ENCODE data around the gene UGDH. TPM values are rescaled to one million over a fixed set of nuclear protein-coding genes. Genes with fewer than 3 reads are reported as not detected.

Gene UGDH
- total and polyA plus RNA-seq, 2 of the 8 experiments (the other 6 are each of a cell fraction or from before 2014, with no cell fraction given): 32.0 to 128 TPM

GRCh38 chr4:39533541-39533940 is 6.3 kb upstream of the UGDH start:
- Histone ChIP-seq H2BK12ac (ENCODE audit: low read depth, low read length) (no peak overlapping the region), H3K79me2 (ENCODE audit: control insufficient read depth in 1 of 2, insufficient read depth in 2 of 2, low read length in 2 of 2) (peaks cover 3 to 20% of the 10 kb centered on the region in 2 experiments; a peak in 3 of 4 replicates), H3K9me3 (ENCODE audit: insufficient read depth in 2 of 2, low read depth in 1 of 2, low read length in 1 of 2) (peaks cover 25 to 33% of the 10 kb centered on the region in 2 experiments), H3K23me2 (ENCODE audit: low read depth, low read length) (0 out of 2 replicates have a peak, but pooled peaks cover under 1% of the 10 kb centered on the region), H3K23ac (ENCODE audit: insufficient read length) (no peak overlapping the region), H2BK20ac (ENCODE audit: low read length) (no peak overlapping the region), H3K27ac (ENCODE audit: low read depth, low read length) (no peak overlapping the region), H3K4ac (replicated peaks; ENCODE audit: insufficient read length, low read depth, low read length) (no peak overlapping the region), H2BK120ac (replicated peaks; ENCODE audit: low read depth, low read length) (no peak overlapping the region), H3K9ac (replicated peaks in 1 of 4; ENCODE audit: extremely low read depth in 1 of 4, low read depth in 3 of 4, low read length in 3 of 4) (no peak overlapping the region), H3K4me3 (ENCODE audit: extremely low read depth in 1 of 4, insufficient read depth in 2 of 4, low read depth in 3 of 4, low read length in 4 of 4) (no peak overlapping the region), H4K91ac (replicated peaks; ENCODE audit: insufficient read length, low read length) (no peak overlapping the region), H2BK5ac (ENCODE audit: low read depth, low read length) (no peak overlapping the region), H3K14ac (ENCODE audit: insufficient read length) (no peak overlapping the region), H3K18ac (ENCODE audit: extremely low read depth, low read length) (no peak overlapping the region), H2AK5ac (ENCODE audit: low read depth, low read length) (no peak overlapping the region), H3K79me1 (ENCODE audit: low read depth, low read length) (no peaks in the 10 kb centered on the region), H3K56ac (replicated peaks; ENCODE audit: insufficient read length, low read depth, low read length) (no peak overlapping the region), H4K20me1 (replicated peaks in 1 of 2; ENCODE audit: control insufficient read depth in 1 of 2, insufficient read depth in 2 of 2, low read length in 2 of 2) (no peaks in the 10 kb centered on the region), H4K8ac (ENCODE audit: extremely low read depth, insufficient read depth, low read length) (no peak overlapping the region; the same call in 1 of the 2 replicates), H3K4me2 (ENCODE audit: insufficient read depth in 1 of 2, low read depth in 2 of 2, low read length in 2 of 2) (no peak overlapping the region), H3K4me1 (replicated peaks in 1 of 4; ENCODE audit: control insufficient read depth in 3 of 4, insufficient read depth in 4 of 4, low read length in 3 of 4) (no peaks in the 10 kb centered on the region), H2BK15ac (ENCODE audit: low read length) (no peak overlapping the region), H4K5ac (ENCODE audit: insufficient read length, low read depth, low read length) (no peak overlapping the region), H2AFZ (ENCODE audit: low read length) (no peak overlapping the region), H3K36me3 (ENCODE audit: control insufficient read depth in 2 of 4, insufficient read depth in 4 of 4, low read length in 3 of 4) (peaks cover 2 to 53% (median 22%) of the 10 kb centered on the region in 4 experiments; a peak in 6 of 8 replicates), H3K27me3 (replicated peaks in 1 of 4; ENCODE audit: control insufficient read depth in 3 of 4, extremely low read depth in 1 of 4, insufficient read depth in 3 of 4, low read length in 3 of 4) (no peaks in the 10 kb centered on the region)
- ChIA-PET CTCF (ENCODE audit: partially characterized antibody) (no interaction called here), POLR2A (ENCODE audit: partially characterized antibody) (interaction anchor here (1.3 kb wide), 1 partner anchor 9 kb away, joined by 6 read pairs; no protein-coding TSS in a partner anchor)
- DNase-seq (ENCODE audit: low read depth in 1 of 2, low spot score in 2 of 2): no peak
- no peak for FAIRE-seq
- WGBS, 2 experiments (ENCODE audit: extremely low coverage in 1 of 2, insufficient coverage in 1 of 2, insufficient read length in 1 of 2, insufficient replicate concordance in 2 of 2, low coverage in 1 of 2, low lambda C conversion rate in 2 of 2, missing lambda C conversion rate in 1 of 2): 98% methylated on average over 4 of the region's 5 CpGs; no CpG with 5 or more reads in 1 of the 2 experiments
- TF ChIP-seq SIX5 (IDR thresholded peaks at IDR 0.05; ENCODE audit: low read depth, low read length): no peak

All from H1 (cell line).